Stimulated activated CD8-positive, alpha-beta memory T cell treated with anti-CD3 and anti-CD28 coated beads, Interleukin-2, amount 100 ng/mL, for 48 hours (primary cell): ENCODE measurements around the gene HMGN3.

ENCODE experiments used
- DNase-seq, 2 donors: peaks; one replicate each; pipeline ENCODE4 v3.0.0-alpha.2; 2020; ENCODE audit warnings: low read depth in 2 of 2

The HMGN3 gene

DNA sequence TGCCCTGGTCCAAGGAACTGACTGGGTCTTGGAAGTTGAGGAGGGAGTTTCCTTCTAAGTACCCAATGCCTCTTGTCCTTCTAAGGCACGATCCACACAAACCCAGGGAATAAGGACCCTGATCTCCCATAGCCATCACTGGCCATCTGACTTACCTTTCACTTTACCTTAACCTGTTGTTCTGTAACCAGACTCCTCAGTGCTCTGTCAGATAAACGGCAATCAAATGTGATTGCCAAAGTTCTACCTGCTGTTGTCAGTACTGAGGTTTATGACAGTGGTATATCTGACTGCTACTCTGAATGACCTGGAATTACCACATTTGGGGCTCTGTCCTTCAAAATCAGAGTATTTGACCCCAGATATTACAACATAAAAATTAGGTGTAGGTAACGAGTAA, 49.8 kb downstream of the HMGN3 start:
- no peak for DNase-seq

DNA sequence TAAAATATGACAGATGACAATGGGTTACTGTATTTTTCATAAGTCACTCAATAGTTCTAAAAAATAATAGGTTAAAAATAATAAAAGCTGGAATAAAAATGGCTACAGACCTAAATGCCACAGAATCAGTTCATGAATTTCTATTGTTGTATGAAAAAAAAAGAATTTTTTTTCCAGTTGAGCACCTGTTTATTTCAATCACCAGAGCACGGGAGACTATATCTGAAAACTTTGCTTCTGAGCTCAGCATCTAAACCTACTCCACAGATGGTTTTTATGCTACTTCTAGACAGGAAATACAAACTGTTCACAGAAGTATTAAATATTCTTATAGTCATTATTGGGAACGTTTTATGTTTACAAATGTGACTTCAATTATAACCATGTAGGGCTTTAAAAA, 50.4 kb downstream of the HMGN3 start:
- DNase-seq: no peak

DNA sequence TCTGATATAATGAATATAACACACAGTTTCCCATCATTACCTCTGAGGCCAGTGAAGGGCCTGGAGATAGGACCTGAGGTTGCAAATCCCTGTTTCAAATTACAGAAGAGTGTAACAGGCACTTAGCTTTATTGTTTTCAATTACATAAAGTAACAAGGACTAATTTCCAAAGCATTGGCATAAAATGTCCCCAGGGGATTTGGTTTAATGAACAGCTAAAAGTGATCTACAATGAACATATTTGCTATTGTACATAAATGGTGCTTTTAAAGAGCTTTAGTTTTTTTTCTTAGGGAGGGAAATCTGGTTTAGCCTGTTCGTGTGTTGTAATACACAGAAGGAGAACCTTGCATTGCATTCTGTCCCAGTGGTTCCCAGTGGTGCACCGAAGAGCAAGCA, 54.4 kb downstream of the HMGN3 start:
- DNase-seq: no peak

DNA sequence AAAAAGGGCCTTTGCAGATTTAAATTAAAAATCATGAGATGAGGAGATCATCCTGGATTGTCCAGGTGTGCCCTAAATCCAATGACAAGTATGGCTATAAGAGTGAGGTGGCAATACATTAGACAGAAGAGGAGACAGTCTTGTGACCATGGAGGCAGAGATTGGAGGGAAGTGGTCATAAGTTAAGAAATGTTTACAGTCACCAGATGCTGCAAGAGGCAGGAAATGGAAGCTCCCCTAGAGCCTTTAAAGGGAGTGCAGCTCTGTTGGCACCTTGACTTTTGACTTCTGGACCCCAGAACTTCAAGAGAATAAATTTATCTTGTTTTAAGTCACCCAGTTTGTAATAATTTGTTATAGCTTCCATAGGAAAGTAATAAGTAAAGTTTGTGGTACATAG, 61.1 kb downstream of the HMGN3 start:
- DNase-seq: no peak

DNA sequence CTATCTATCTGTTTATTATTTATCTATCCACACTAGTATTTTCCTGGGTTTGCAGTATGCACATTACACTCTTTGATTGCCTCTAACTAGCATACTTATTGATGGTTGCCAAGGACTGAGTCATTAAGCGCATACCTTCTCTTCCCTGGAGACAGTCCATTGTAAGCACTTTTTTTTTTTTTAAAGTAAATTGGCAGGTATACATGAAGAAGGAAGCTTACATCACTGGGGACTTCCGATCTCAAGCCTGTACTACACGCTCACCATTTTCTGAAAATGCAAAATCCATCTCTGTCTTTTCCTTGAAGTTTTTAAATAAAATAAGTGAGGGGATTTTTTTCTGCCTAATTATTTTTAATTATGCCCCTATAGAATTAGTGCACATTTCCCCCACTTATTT, 63.5 kb downstream of the HMGN3 start:
- DNase-seq: no peak

DNA sequence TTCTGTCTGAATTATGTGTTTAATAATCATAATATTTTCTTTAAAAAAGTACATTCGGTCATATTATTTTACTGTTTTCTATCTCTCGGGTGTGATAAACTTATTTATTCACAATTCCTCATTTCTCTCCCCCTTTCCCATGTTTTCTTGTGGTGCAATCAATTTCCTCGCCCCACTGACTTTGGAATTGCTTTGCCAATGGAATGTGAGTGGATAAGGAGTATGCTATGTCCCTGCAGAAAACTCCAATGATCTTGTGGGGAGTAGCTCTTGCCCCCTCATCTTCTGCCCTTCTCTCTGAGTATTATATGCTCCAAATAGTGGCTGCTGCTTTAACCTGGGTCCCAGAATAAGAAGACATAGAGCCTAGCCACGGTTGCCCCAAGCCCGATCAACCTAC, 64.1 kb downstream of the HMGN3 start:
- no peak for DNase-seq

DNA sequence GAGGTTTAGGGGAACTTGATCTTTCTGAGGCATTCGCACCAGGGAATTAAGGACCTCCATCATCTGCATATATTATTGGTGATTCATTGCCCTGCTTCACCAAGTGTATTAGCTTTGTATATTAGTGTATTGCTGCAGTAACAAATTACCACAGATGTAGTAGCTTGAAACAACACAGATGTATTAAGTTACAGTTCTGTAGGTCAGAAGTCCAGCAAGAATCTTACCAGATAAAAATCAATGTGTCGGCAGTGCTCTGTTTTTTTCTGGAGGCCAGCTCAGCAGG, 65.8 kb downstream of the HMGN3 start:
- DNase-seq: no peak

DNA sequence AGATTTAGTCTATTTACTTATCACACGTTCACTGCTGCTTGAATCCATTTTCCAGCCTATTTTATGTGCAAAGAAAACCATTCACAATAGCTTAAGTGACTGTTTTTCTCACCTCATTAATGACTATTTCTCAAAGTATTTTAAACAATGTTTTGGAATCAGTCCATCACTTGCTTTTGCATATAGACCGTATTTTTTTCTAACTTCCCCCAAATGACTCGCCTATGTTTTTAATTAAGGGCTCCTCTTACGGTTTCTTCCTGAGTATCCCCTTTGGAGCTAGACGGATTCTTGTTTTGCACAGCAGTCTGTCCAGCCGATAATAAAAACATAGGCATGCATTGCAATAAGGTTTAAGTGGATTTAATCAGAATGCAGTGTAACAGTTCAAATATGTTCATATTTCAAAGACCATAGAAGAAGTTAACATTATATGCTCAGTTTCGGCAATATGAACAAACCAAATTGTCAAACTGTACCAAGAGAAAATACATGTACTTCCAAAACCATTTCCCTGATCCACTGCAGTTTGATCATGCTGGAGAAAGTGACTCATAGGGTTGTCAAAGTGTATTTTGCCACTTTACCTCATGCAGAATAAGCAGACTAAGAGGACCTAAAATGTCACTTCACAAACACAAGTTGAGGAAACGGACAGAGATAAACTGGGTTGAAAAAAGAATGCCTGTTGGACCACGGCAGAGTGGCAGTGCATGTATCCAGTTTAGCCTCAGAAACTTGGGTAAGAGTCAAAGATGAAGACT, 66.4 kb downstream of the HMGN3 start:
- DNase-seq: no peak

DNA sequence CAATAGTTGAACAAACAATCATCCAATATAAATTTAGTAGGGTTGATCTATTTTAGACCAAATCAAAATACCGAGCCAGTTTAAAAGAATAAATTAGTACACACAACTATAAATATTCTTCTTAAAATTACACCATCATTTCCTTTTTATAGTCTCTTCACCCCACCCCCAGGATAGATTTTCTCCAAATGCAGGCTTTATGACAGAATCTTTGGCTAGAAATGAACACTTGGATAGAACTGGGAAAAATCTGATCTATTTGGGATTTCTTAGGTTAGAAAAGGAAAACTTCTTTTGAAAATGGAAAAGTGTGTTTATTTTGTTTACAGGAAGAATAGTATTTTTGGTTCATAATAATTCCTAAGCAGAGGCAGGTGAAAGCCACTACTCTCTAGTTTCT, 74.6 kb downstream of the HMGN3 start:
- DNase-seq: no peak

DNA sequence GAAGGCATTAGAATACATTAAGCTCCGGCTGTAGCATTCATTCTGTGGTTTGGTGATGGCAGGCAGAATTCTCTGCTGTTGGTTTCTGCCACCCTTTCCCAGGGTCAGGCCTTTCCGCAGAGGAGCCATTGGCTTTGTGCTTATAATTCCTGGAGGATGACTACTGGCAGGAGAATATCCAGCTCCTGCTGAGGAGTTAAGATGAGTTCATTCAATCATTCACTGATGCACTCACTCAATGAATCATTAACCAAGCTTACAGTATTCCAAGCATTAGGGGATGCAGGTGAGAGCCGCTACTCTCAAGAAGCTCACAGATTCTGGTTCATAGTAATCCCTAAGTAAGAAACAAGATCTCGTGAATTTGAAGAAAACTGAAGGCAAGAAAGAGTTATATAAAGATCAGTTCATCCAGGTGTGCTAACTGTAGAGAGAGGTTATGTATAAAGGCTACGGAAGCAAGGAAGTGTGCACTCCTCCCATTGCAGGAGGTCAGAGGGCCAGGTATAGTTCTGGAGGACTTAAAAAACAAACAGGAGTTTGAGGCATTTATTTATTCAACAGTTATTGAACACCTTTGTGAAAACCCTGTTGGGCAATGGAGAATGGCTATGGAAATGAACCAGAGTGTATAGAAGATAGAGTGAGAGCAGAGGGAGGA, 75.5 kb downstream of the HMGN3 start:
- DNase-seq: no peak

DNA sequence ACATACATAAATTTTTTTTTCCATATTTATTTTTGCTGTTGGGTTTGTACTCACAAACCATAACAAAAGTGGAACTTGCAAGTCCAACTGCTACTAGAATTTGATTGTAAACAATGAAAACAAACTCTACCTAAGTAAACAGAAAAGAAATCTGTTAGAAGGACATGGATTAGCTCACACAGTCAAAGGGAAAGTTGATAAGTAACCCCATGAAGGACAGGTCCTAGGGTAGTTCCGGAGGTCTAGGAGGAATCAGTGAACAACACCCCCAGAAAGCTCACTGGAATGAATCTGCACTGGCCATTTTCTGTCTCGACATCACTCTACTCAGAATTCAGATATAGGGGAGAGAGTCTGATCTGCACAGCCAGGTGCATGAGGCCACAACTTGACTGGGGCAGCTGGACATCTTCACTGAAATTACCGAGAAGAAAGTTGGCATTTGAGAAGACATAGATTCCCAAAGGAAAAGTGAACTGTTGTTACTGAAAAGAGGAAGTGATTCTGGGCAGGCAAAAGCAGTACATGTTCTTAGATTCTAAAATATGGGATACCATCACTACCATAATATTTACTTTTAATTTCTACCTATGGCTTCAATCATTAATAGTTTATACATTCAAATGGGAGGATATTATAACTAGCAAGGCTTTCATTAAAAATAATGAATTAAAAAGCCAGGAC, 76.4 kb downstream of the HMGN3 start:
- DNase-seq: no peak

DNA sequence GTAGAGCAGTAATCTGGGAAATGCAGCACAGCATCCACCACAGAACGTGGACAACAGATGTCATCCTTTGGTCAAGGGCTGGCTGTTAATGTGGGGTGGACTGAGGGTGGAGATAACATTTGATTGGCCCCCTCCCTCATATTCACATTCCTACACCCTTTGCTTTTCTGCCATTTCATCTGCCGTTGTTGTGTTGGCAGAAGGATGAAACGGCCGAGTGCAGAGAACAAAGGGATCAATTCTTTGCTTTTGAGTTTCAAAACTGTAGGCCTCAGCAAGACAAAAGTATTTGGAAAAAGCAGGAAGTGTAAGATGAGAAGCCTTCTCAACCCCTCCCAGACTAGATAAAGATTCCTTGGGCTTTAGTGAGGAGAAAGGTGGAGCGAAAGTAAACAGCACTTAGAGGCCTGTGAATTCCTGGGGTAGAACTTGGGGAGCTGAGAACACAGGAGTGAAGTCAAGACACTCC, 82.2 kb downstream of the HMGN3 start:
- no peak for DNase-seq
